DOHH2 (cell line): ENCODE measurements around the gene DNPEP.

Experiments
- H3F3A ChIP-seq: fragments of 200-600 bp; sonication (generic), shearing (Covaris generic); 2 replicates; pipeline ENCODE4 v1.6.0; 2016; ENCODE audit warnings: antibody characterized with exemption, mild to moderate bottlenecking; ENCODE audit not compliant: control insufficient read depth, insufficient read depth
- H3K27ac ChIP-seq: fragments of 200-600 bp; sonication (generic); 2 replicates; pipeline ENCODE4 v1.5.1; 2014; ENCODE audit warnings: low read depth, mild to moderate bottlenecking, low read length, moderate library complexity
- H3K27me3 ChIP-seq: fragments of 200-600 bp; sonication (generic); 2 replicates; pipeline ENCODE4 v1.6.1; 2014; ENCODE audit warnings: mild to moderate bottlenecking, low read length, mixed read lengths; ENCODE audit not compliant: control insufficient read depth
- H3K36me3 ChIP-seq: fragments of 200-600 bp; sonication (generic); 2 replicates; pipeline ENCODE4 v1.6.1; 2014; ENCODE audit warnings: mild to moderate bottlenecking, low read length, moderate library complexity, mixed read lengths; ENCODE audit not compliant: control insufficient read depth
- H3K4me1 ChIP-seq: fragments of 200-600 bp; sonication (generic); 2 replicates; pipeline ENCODE4 v1.6.1; 2014; ENCODE audit warnings: mild to moderate bottlenecking, low read length, mixed read lengths; ENCODE audit not compliant: control insufficient read depth
- H3K4me2 ChIP-seq: fragments of 200-600 bp; sonication (generic); 2 replicates; pipeline ENCODE4 v1.6.0; 2014; ENCODE audit warnings: mild to moderate bottlenecking, low read length, moderate library complexity
- H3K4me3 ChIP-seq: fragments of 200-600 bp; sonication (generic); 2 replicates; pipeline ENCODE4 v1.5.1; 2014; ENCODE audit warnings: mild to moderate bottlenecking, low read length, mixed read lengths
- H3K79me2 ChIP-seq: fragments of 200-600 bp; sonication (generic); 2 replicates; pipeline ENCODE4 v1.6.1; 2014; ENCODE audit warnings: mild to moderate bottlenecking, low read length, mixed read lengths; ENCODE audit not compliant: control insufficient read depth
- H3K9me2 ChIP-seq: fragments of 200-600 bp; sonication (generic); replicated peaks from 2 replicates; pipeline ENCODE4 v1.6.1; 2014; ENCODE audit warnings: mild to moderate bottlenecking, low read length, mixed read lengths; ENCODE audit not compliant: control insufficient read depth
- H3K9me3 ChIP-seq: fragments of 200-600 bp; sonication (generic); 2 replicates; pipeline ENCODE4 v1.6.1; 2014; ENCODE audit warnings: antibody characterized with exemption, low read length, mixed read lengths; ENCODE audit not compliant: control insufficient read depth, insufficient read depth
- H4K20me1 ChIP-seq: fragments of 200-600 bp; sonication (generic); 2 replicates; pipeline ENCODE4 v1.6.0; 2014; ENCODE audit warnings: low read depth, mild to moderate bottlenecking, antibody characterized with exemption, low read length, moderate library complexity; ENCODE audit not compliant: control insufficient read depth, insufficient read depth
- CTCF ChIP-seq: fragments of 200-600 bp; sonication (generic); IDR thresholded peaks from one replicate; pipeline ENCODE4 v1.5.1; 2014; ENCODE audit warnings: antibody characterized with exemption, mild to moderate bottlenecking, low read depth, low read length; ENCODE audit not compliant: poor library complexity, severe bottlenecking
- EZH2phosphoT487 ChIP-seq: fragments of 200-600 bp; sonication (generic); IDR thresholded peaks from 2 replicates; pipeline ENCODE4 v1.6.1; 2017; ENCODE audit warnings: borderline replicate concordance, mild to moderate bottlenecking, antibody characterized with exemption, low read length, moderate library complexity, mixed read lengths

The DNPEP gene

GRCh38 chr2:219435701-219436100 is 48.0 kb upstream of the DNPEP start:
- H3K4me1 ChIP-seq = no peaks in the 10 kb centered on the region
- H3F3A ChIP-seq = no peaks in the 10 kb centered on the region
- no peaks in the 10 kb centered on the region for H3K9me3 ChIP-seq
- H3K27ac ChIP-seq = no peak overlapping the region
- no peaks in the 10 kb centered on the region for H4K20me1 ChIP-seq
- no peak for TF ChIP-seq EZH2phosphoT487
- no peak for TF ChIP-seq CTCF
- peaks cover 18% of the 10 kb centered on the region for H3K27me3 ChIP-seq
- no peaks in the 10 kb centered on the region for H3K79me2 ChIP-seq
- H3K4me2 ChIP-seq = no peak overlapping the region
- H3K36me3 ChIP-seq = no peaks in the 10 kb centered on the region
- H3K9me2 ChIP-seq = no peaks in the 10 kb centered on the region
- H3K4me3 ChIP-seq = no peak overlapping the region

GRCh38 chr2:219434718-219435525 is 47.2 kb upstream of the DNPEP start, which contains the start of gene SPEG:
Gene SPEG, plus strand, starts transcription at chr2:219434843. Its CDS starts 135 bp downstream, at chr2:219434978.
- no peak within 1 kb of the TSS for H3K4me2 ChIP-seq

GRCh38 chr2:219434468-219434717 is 46.7 kb upstream of the DNPEP start:
- no peaks in the 10 kb centered on the region for H4K20me1 ChIP-seq
- H3K4me1 ChIP-seq = no peaks in the 10 kb centered on the region
- H3K79me2 ChIP-seq = no peaks in the 10 kb centered on the region
- H3K36me3 ChIP-seq = no peaks in the 10 kb centered on the region
- peaks cover 13% of the 10 kb centered on the region for H3K27me3 ChIP-seq
- no peak overlapping the region for H3K4me2 ChIP-seq
- H3K4me3 ChIP-seq = no peak overlapping the region
- no peaks in the 10 kb centered on the region for H3K9me3 ChIP-seq
- no peak overlapping the region for H3K27ac ChIP-seq
- no peaks in the 10 kb centered on the region for H3F3A ChIP-seq
- no peaks in the 10 kb centered on the region for H3K9me2 ChIP-seq
- TF ChIP-seq EZH2phosphoT487 (no peak), CTCF (no peak)

More at GRCh38 chr2:219434718-219435525, 47.2 kb upstream of the DNPEP start, which contains the start of gene SPEG:
- Histone ChIP-seq H3K36me3 (no peaks in the 10 kb centered on the region), H3K27me3 (peaks cover 15% of the 10 kb centered on the region), H3K27ac (no peak within 1 kb of the TSS), H3K4me1 (no peaks in the 10 kb centered on the region), H4K20me1 (no peaks in the 10 kb centered on the region), H3F3A (no peaks in the 10 kb centered on the region), H3K79me2 (no peaks in the 10 kb centered on the region), H3K9me2 (no peaks in the 10 kb centered on the region), H3K4me3 (no peak within 1 kb of the TSS), H3K9me3 (no peaks in the 10 kb centered on the region)
- TF ChIP-seq CTCF = no peak
- no peak for TF ChIP-seq EZH2phosphoT487
